HEK293T (cell line): ENCODE measurements around the gene RGS1.
"Not testable (repeated sequence)": the region's sequence is repeated elsewhere in the genome, so short reads cannot be mapped to it uniquely, and the experiment has no call there.

ENCODE experiments used
- CTCF ChIA-PET: fragments of 350-600 bp; formaldehyde crosslinking; extraction: SDS; loops from one replicate; lab custom pipeline; 2021; ENCODE audit warnings: antibody characterized with exemption, inconsistent platforms; lab: Yijun Ruan, JAX
- POLR2A ChIA-PET: fragments of 350-600 bp; formaldehyde crosslinking; extraction: SDS; loops from one replicate; lab custom pipeline; 2020; ENCODE audit warnings: antibody characterized with exemption, inconsistent platforms; lab: Yijun Ruan, JAX
- DNase-seq: peaks from one replicate; pipeline ENCODE4 v3.0.0; 2012; ENCODE audit warnings: mixed read lengths; ENCODE audit errors: extremely low spot score
- ARNT ChIP-seq: fragments of 450-650 bp; IDR thresholded peaks from 2 replicates; pipeline ENCODE4 v1.6.1; 2017; ENCODE audit warnings: mild to moderate bottlenecking
- BHLHE40 ChIP-seq: fragments of 450-650 bp; IDR thresholded peaks from 2 replicates; pipeline ENCODE4 v1.6.1; 2016; ENCODE audit warnings: mild to moderate bottlenecking, moderate library complexity, borderline replicate concordance
- CTBP1 ChIP-seq: fragments of 450-650 bp; IDR thresholded peaks from 2 replicates; pipeline ENCODE4 v1.6.1; 2016; ENCODE audit warnings: borderline replicate concordance
- ELF4 ChIP-seq: fragments of 450-650 bp; IDR thresholded peaks from 2 replicates; pipeline ENCODE4 v1.6.1; 2017; ENCODE audit warnings: antibody characterized with exemption
- FOXA1 ChIP-seq: fragments of 450-650 bp; IDR thresholded peaks from 2 replicates; pipeline ENCODE4 v1.6.1; 2016; ENCODE audit warnings: mild to moderate bottlenecking
- FOXK2 ChIP-seq: fragments of 450-650 bp; IDR thresholded peaks from 2 replicates; pipeline ENCODE4 v1.6.1; 2016; ENCODE audit warnings: mild to moderate bottlenecking
- FOXM1 ChIP-seq: fragments of 450-650 bp; IDR thresholded peaks from 2 replicates; pipeline ENCODE4 v1.6.1; 2017; ENCODE audit warnings: mild to moderate bottlenecking, borderline replicate concordance
- HDGF ChIP-seq: fragments of 450-650 bp; IDR thresholded peaks from 2 replicates; pipeline ENCODE4 v1.6.1; 2017; ENCODE audit warnings: antibody characterized with exemption, borderline replicate concordance
- L3MBTL2 ChIP-seq: fragments of 450-650 bp; conservative IDR thresholded peaks from 2 replicates; pipeline ENCODE4 v1.6.1; 2016; ENCODE audit warnings: mild to moderate bottlenecking
- LEF1 ChIP-seq: fragments of 450-650 bp; IDR thresholded peaks from 2 replicates; pipeline ENCODE4 v1.6.1; 2017; ENCODE audit warnings: mild to moderate bottlenecking, borderline replicate concordance
- NFRKB ChIP-seq: fragments of 450-650 bp; IDR thresholded peaks from 2 replicates; pipeline ENCODE4 v1.6.1; 2016; ENCODE audit warnings: mild to moderate bottlenecking, moderate library complexity
- SP1 ChIP-seq: fragments of 450-650 bp; IDR thresholded peaks from 2 replicates; pipeline ENCODE4 v1.6.1; 2017
- SUZ12 ChIP-seq: fragments of 450-650 bp; IDR thresholded peaks from 2 replicates; pipeline ENCODE4 v1.6.1; 2016; ENCODE audit warnings: mild to moderate bottlenecking
- TARDBP ChIP-seq: fragments of 450-650 bp; IDR thresholded peaks from 2 replicates; pipeline ENCODE4 v1.6.1; 2016
- ZNF384 ChIP-seq: fragments of 450-650 bp; IDR thresholded peaks from 2 replicates; pipeline ENCODE4 v1.6.1; 2016
- TF ChIP-seq, protein P1 (sequence below): fragments of 450-650 bp; IDR thresholded peaks from 2 replicates; pipeline ENCODE4 v1.6.1; 2016

RGS1 gene

DNA sequence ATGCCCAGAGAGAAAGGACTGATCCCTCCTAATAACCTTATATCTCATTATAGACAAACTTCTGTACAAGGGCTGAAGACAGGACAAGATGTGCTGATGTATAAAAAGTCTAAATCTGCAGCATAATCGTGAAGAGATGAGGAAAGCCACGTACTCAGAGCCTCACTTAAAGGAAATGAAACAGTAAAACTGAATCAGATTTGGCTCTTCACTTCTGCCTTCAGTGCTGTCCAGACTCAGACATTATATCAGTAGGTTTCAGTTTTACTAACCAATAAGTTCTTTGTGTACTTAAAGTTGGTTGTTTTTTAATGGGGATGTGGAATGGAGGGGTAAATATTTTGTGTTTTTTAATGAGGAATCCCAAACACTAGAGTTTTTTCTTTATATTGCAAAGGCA is 45.3 kb upstream of the RGS1 start:
- POLR2A ChIA-PET: no interaction called here

GRCh38 chr1:192531037-192531703 is 44.4 kb upstream of the RGS1 start:
- DNase-seq, CTCF ChIA-PET, POLR2A ChIA-PET: not testable (repeated sequence)

More for the DNA sequence above, 45.3 kb upstream of the RGS1 start:
- CTCF ChIA-PET: no interaction called here
- TF ChIP-seq LEF1 (no peak), FOXA1 (no peak), FOXM1 (no peak), ARNT (no peak), BHLHE40 (no peak), ZNF384 (no peak), CTBP1 (no peak), L3MBTL2 (no peak), HDGF (no peak)
- DNase-seq: no peak

- CTCF ChIA-PET: no interaction called here
- no peak for DNase-seq
Measured at GRCh38 chr1:192534666-192535065, 40.9 kb upstream of the RGS1 start.

GRCh38 chr1:192535916-192536664 is 39.5 kb upstream of the RGS1 start:
- POLR2A ChIA-PET: no interaction called here
- CTCF ChIA-PET: no interaction called here
- DNase-seq: no peak
- TF ChIP-seq ARNT (no peak), NFRKB (no peak), HDGF (no peak), CTBP1 (no peak), SP1 (no peak), FOXM1 (no peak), ZNF384 (no peak), TARDBP (no peak), LEF1 (no peak)

More at GRCh38 chr1:192534666-192535065, 40.9 kb upstream of the RGS1 start:
- POLR2A ChIA-PET: no interaction called here
- TF ChIP-seq SP1 (no peak), FOXK2 (no peak), NFRKB (no peak), CTBP1 (no peak), LEF1 (no peak), HDGF (no peak), L3MBTL2 (no peak), BHLHE40 (no peak), ARNT (no peak), ELF4 (no peak), FOXM1 (no peak), ZNF384 (no peak), FOXA1 (no peak), SUZ12 (no peak), TARDBP (no peak)
- TF ChIP-seq, protein P1, sequence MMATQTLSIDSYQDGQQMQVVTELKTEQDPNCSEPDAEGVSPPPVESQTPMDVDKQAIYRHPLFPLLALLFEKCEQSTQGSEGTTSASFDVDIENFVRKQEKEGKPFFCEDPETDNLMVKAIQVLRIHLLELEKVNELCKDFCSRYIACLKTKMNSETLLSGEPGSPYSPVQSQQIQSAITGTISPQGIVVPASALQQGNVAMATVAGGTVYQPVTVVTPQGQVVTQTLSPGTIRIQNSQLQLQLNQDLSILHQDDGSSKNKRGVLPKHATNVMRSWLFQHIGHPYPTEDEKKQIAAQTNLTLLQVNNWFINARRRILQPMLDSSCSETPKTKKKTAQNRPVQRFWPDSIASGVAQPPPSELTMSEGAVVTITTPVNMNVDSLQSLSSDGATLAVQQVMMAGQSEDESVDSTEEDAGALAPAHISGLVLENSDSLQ: no peak

- ChIA-PET CTCF (no interaction called here), POLR2A (no interaction called here)
- no peak for DNase-seq
- TF ChIP-seq LEF1: no peak
- no peak for TF ChIP-seq ZNF384
- TF ChIP-seq CTBP1: no peak
- TF ChIP-seq, protein P1: no peak
- TF ChIP-seq SUZ12: no peak
- TF ChIP-seq L3MBTL2: no peak
Measured at GRCh38 chr1:192538407-192539296, 36.9 kb upstream of the RGS1 start.

- ChIA-PET POLR2A (no interaction called here), CTCF (no interaction called here)
- TF ChIP-seq FOXK2 (no peak), FOXA1 (no peak), CTBP1 (no peak), ZNF384 (no peak), FOXM1 (no peak), NFRKB (no peak), BHLHE40 (no peak), SP1 (no peak), HDGF (no peak), L3MBTL2 (no peak), ELF4 (no peak), LEF1 (no peak), TARDBP (no peak), ARNT (no peak), SUZ12 (no peak)
- TF ChIP-seq, protein P1: no peak
- DNase-seq: no peak
Measured at GRCh38 chr1:192539297-192540092, 36.1 kb upstream of the RGS1 start.
